ENCODE data around the gene CRIP2. TPM values are rescaled to one million over a fixed set of nuclear protein-coding genes. Genes with fewer than 3 reads are reported as not detected.

The CRIP2 gene
- total RNA-seq, 1 experiment from 2014 or later = 1.5 TPM

- peak overlapping the region; percentile 69 for H3K4me3 Mint-ChIP-seq (ENCODE audit: unreplicated experiment)
- no peaks in the 10 kb centered on the region for H3K27me3 Mint-ChIP-seq (ENCODE audit: insufficient read depth, unreplicated experiment)
- H3K4me1 Mint-ChIP-seq (ENCODE audit: low read depth, unreplicated experiment) = peaks cover 5% of the 10 kb centered on the region
- CTCF ChIA-PET = no interaction called here
- BruUV-seq (replicated peaks) = no TSS peak
- Histone ChIP-seq H3K4me1 (peaks cover 40% of the 10 kb centered on the region), H3K27me3 (replicated peaks; ENCODE audit: control insufficient read depth, insufficient read depth, low read length) (no peaks in the 10 kb centered on the region), H3K9me3 (no peaks in the 10 kb centered on the region), H3K4me3 (ENCODE audit: low read depth, low read length) (peak overlapping the region; percentile 62), H3K36me3 (ENCODE audit: control insufficient read depth, insufficient read depth, low read length) (no peaks in the 10 kb centered on the region)
- peak in 1 of 2 experiments; percentile 55 for DNase-seq
- intact Hi-C loops (cut with micrococcal nuclease; ENCODE audit: unreplicated experiment) = loop anchor here (5.0 kb wide), 1 partner anchor 510 kb away; the partner anchor contains the start of gene AHNAK2
- H3K36me3 Mint-ChIP-seq (ENCODE audit: insufficient read depth, unreplicated experiment) = peaks cover 12% of the 10 kb centered on the region
- no peak overlapping the region for H3K27ac Mint-ChIP-seq (ENCODE audit: unreplicated experiment)
- TF ChIP-seq CTCF (IDR thresholded peaks at IDR 0.05; ENCODE audit: insufficient read depth in 1 of 2, low read depth in 1 of 2, low read length in 1 of 2, severe bottlenecking in 1 of 2, unreplicated experiment in 1 of 2) = no peak
- POLR2A ChIA-PET = no interaction called here
- no peaks in the 10 kb centered on the region for H3K9me3 Mint-ChIP-seq (ENCODE audit: unreplicated experiment)
Observed at GRCh38 chr14:105486974-105487448, 12.4 kb downstream of the CRIP2 start.

- POLR2A ChIA-PET = no interaction called here
- intact Hi-C loops (cut with micrococcal nuclease; ENCODE audit: unreplicated experiment) = loop anchor here (5.0 kb wide), 1 partner anchor 510 kb away; the partner anchor contains the start of gene AHNAK2
- Mint-ChIP-seq H3K36me3 (ENCODE audit: insufficient read depth, unreplicated experiment) (peaks cover 12% of the 10 kb centered on the region), H3K27me3 (ENCODE audit: insufficient read depth, unreplicated experiment) (no peaks in the 10 kb centered on the region), H3K9me3 (ENCODE audit: unreplicated experiment) (no peaks in the 10 kb centered on the region), H3K4me3 (ENCODE audit: unreplicated experiment) (peak overlapping the region; percentile 69), H3K27ac (ENCODE audit: unreplicated experiment) (peak overlapping the region; percentile 50), H3K4me1 (ENCODE audit: low read depth, unreplicated experiment) (peaks cover under 1% of the 10 kb centered on the region)
- DNase-seq = peak in 1 of 2 experiments; percentile 71
- CTCF ChIA-PET = no interaction called here
- peak overlapping the region; percentile 62 for H3K4me3 ChIP-seq (ENCODE audit: low read depth, low read length)
- no peaks in the 10 kb centered on the region for H3K27me3 ChIP-seq (replicated peaks; ENCODE audit: control insufficient read depth, insufficient read depth, low read length)
- H3K4me1 ChIP-seq = peaks cover 36% of the 10 kb centered on the region
- no peak for TF ChIP-seq CTCF (IDR thresholded peaks at IDR 0.05; ENCODE audit: insufficient read depth in 1 of 2, low read depth in 1 of 2, low read length in 1 of 2, severe bottlenecking in 1 of 2, unreplicated experiment in 1 of 2)
- H3K36me3 ChIP-seq (ENCODE audit: control insufficient read depth, insufficient read depth, low read length) = no peaks in the 10 kb centered on the region; the same call in 1 of the 2 replicates
- BruUV-seq (replicated peaks) = no TSS peak
- H3K9me3 ChIP-seq = no peaks in the 10 kb centered on the region
Observed at GRCh38 chr14:105487449-105487985, 12.9 kb downstream of the CRIP2 start.

- Mint-ChIP-seq H3K9me3 (ENCODE audit: unreplicated experiment) (no peaks in the 10 kb centered on the region), H3K27ac (ENCODE audit: unreplicated experiment) (peak overlapping the region; percentile 77), H3K36me3 (ENCODE audit: insufficient read depth, unreplicated experiment) (peaks cover 12% of the 10 kb centered on the region), H3K27me3 (ENCODE audit: insufficient read depth, unreplicated experiment) (no peaks in the 10 kb centered on the region), H3K4me3 (ENCODE audit: unreplicated experiment) (peak overlapping the region; percentile 69), H3K4me1 (ENCODE audit: low read depth, unreplicated experiment) (no peaks in the 10 kb centered on the region)
- H3K4me3 ChIP-seq (ENCODE audit: low read depth, low read length) = peak overlapping the region; percentile 62
- POLR2A ChIA-PET = no interaction called here
- CTCF ChIA-PET = interaction anchor here (2.9 kb wide), 1 partner anchor 7 kb away, joined by 57 read pairs; no protein-coding TSS in a partner anchor
- no peaks in the 10 kb centered on the region for H3K9me3 ChIP-seq
- no peaks in the 10 kb centered on the region for H3K27me3 ChIP-seq (replicated peaks; ENCODE audit: control insufficient read depth, insufficient read depth, low read length)
- no peak for TF ChIP-seq CTCF (IDR thresholded peaks at IDR 0.05; ENCODE audit: insufficient read depth in 1 of 2, low read depth in 1 of 2, low read length in 1 of 2, severe bottlenecking in 1 of 2, unreplicated experiment in 1 of 2)
- intact Hi-C loops (cut with micrococcal nuclease; ENCODE audit: unreplicated experiment) = loop anchor here (5.0 kb wide), 1 partner anchor 511 kb away; the partner anchor contains the start of gene AHNAK2
- H3K36me3 ChIP-seq (ENCODE audit: control insufficient read depth, insufficient read depth, low read length) = no peaks in the 10 kb centered on the region; the same call in 1 of the 2 replicates
- TSS peak; percentile 14 for BruUV-seq (replicated peaks)
- no peak for DNase-seq
- H3K4me1 ChIP-seq = peaks cover 36% of the 10 kb centered on the region
Observed at GRCh38 chr14:105487986-105488777, 13.6 kb downstream of the CRIP2 start.
